LNCaP clone FGC (cell line): ENCODE results near the gene SPA17.
A peak's percentile ranks its signal among the peaks of the same experiment; 100 is the strongest.

Experiments
- DNase-seq: peaks from one replicate; pipeline ENCODE4 v3.0.0-alpha.2; 2011; ENCODE audit warnings: low read depth
- H3K4me3 ChIP-seq: 2 replicates; pipeline ENCODE4 v1.5.1; 2011; ENCODE audit warnings: mild to moderate bottlenecking, low read depth, low read length, control low read depth
- CTCF ChIP-seq: IDR thresholded peaks from 2 replicates; pipeline ENCODE4 v1.5.1; 2012; ENCODE audit warnings: mild to moderate bottlenecking; ENCODE audit not compliant: control insufficient read depth, insufficient read depth; ENCODE audit errors: extremely low read depth

SPA17 gene

DNA sequence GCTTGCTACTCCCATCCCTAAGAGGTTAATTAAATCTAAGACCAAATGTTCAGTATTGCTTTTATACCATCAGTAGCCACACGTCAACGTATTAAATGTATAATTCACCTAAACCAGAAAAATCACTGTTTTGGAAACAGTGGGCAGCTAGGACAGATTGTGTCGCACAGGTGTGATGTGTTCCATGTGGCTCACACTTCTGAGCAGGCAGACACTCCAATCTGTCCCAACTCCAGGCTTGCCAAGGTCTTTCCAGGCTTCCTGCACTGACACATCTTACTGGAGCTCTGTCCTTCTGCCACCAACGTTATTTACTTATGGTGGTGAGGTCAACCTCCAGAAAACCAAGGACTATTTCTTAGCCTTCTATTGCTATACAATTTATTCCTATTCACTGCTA is 11.6 kb upstream of the SPA17 start:
- DNase-seq, result no peak
- TF ChIP-seq CTCF, result no peak
- no peak overlapping the region for H3K4me3 ChIP-seq

DNA sequence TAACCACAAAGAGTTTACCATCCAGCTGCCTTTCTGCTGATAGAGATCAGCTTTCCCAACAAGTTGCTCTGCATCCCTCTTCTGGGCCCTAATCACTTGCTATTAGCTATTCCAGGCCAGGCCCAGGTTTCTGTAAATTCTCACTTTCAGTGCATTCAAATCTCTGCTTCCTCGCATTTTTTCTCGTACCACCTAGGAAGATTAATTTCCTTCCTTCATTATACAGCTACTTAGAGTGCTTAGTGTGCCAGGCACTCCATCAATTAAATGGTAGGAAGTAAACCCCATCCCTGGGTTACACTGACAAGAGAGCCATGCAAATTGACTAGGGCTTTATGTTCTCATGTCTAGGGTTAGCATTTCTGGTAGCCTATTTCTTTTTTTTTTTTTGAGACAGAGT is 9.8 kb upstream of the SPA17 start:
- H3K4me3 ChIP-seq, result no peak overlapping the region
- DNase-seq, result no peak
- no peak for TF ChIP-seq CTCF

GRCh38 chr11:124667601-124668000 is 6.1 kb upstream of the SPA17 start:
- DNase-seq, result no peak
- TF ChIP-seq CTCF, result no peak
- H3K4me3 ChIP-seq, result no peak overlapping the region

- H3K4me3 ChIP-seq, result no peak overlapping the region
- peak; percentile 13 for DNase-seq
- peak; percentile 91 for TF ChIP-seq CTCF
Measured at GRCh38 chr11:124669193-124669592, 4.5 kb upstream of the SPA17 start.

GRCh38 chr11:124670732-124671131 is 3.0 kb upstream of the SPA17 start:
- TF ChIP-seq CTCF, result no peak
- DNase-seq, result no peak

GRCh38 chr11:124672536-124673215 is 1.0 kb upstream of the SPA17 start:
- TF ChIP-seq CTCF, result no peak
- DNase-seq, result no peak
- peak overlapping the region; percentile 81 for H3K4me3 ChIP-seq

More at GRCh38 chr11:124670732-124671131, 3.0 kb upstream of the SPA17 start:
- no peak overlapping the region for H3K4me3 ChIP-seq

GRCh38 chr11:124674168-124674517 is 439 bp downstream of the SPA17 start:
- TF ChIP-seq CTCF, result no peak
- peak overlapping the region; percentile 81 for H3K4me3 ChIP-seq
- no peak for DNase-seq
